SK-N-SH treated with all-trans-retinoic acid at 6 μM for 48 hours (cell line): ENCODE results near the gene DYRK3.

Experiments
- ATAC-seq: fragments of 200-7000 bp; cut with Tn5 transposase; 3 replicates; pipeline ENCODE4 v1.9.1; 2020; ENCODE audit warnings: mild to moderate bottlenecking, moderate library complexity
- ARNTL ChIP-seq: fragments of 450-650 bp; formaldehyde crosslinking; IDR thresholded peaks from 2 replicates; pipeline ENCODE4 v1.5.0; 2020; ENCODE audit warnings: low read depth, mild to moderate bottlenecking, moderate library complexity, borderline replicate concordance
- CREB5 ChIP-seq: fragments of 250-450 bp; sonication (Bioruptor Pico); IDR thresholded peaks from 2 replicates; pipeline ENCODE4 v1.5.1; 2020; ENCODE audit warnings: low read depth, mild to moderate bottlenecking, moderate library complexity
- CSDC2 ChIP-seq: fragments of 250-450 bp; sonication (Bioruptor Pico); IDR thresholded peaks from 2 replicates; pipeline ENCODE4 v1.5.0; 2020; ENCODE audit warnings: mild to moderate bottlenecking, moderate library complexity
- ESRRG ChIP-seq: fragments of 250-450 bp; sonication (Bioruptor Pico); IDR thresholded peaks from 2 replicates; pipeline ENCODE4 v1.6.1; 2021; ENCODE audit warnings: mild to moderate bottlenecking
- GLIS3 ChIP-seq: fragments of 250-450 bp; sonication (Bioruptor Pico); IDR thresholded peaks from 2 replicates; pipeline ENCODE4 v1.5.0; 2020; ENCODE audit warnings: mild to moderate bottlenecking, moderate library complexity
- ISL1 ChIP-seq: fragments of 250-450 bp; sonication (Bioruptor Pico); IDR thresholded peaks from 2 replicates; pipeline ENCODE4 v2.1.2; 2022; ENCODE audit warnings: mild to moderate bottlenecking, moderate library complexity
- OSR1 ChIP-seq: fragments of 250-450 bp; sonication (Bioruptor Pico); IDR thresholded peaks from 2 replicates; pipeline ENCODE4 v1.8.0; 2022; ENCODE audit warnings: moderate library complexity, mild to moderate bottlenecking, inconsistent platforms
- PATZ1 ChIP-seq: fragments of 250-450 bp; sonication (Bioruptor Pico); IDR thresholded peaks from 2 replicates; pipeline ENCODE4 v1.8.0; 2020; ENCODE audit warnings: mild to moderate bottlenecking, moderate library complexity, borderline replicate concordance
- POU6F1 ChIP-seq: fragments of 250-450 bp; sonication (Bioruptor Pico); IDR thresholded peaks from 2 replicates; pipeline ENCODE4 v1.8.0; 2021; ENCODE audit warnings: low read depth, mild to moderate bottlenecking, moderate library complexity, borderline replicate concordance
- PPARA ChIP-seq: fragments of 250-450 bp; sonication (Bioruptor Pico); IDR thresholded peaks from 2 replicates; pipeline ENCODE4 v1.5.0; 2020; ENCODE audit warnings: mild to moderate bottlenecking, borderline replicate concordance
- SNAI2 ChIP-seq: fragments of 250-450 bp; sonication (Bioruptor Pico); IDR thresholded peaks from 2 replicates; pipeline ENCODE4 v1.5.0; 2020; ENCODE audit warnings: mild to moderate bottlenecking, moderate library complexity
- TOX ChIP-seq: fragments of 250-450 bp; sonication (Bioruptor Pico); IDR thresholded peaks from 2 replicates; pipeline ENCODE4 v1.8.0; 2021; ENCODE audit warnings: mild to moderate bottlenecking, moderate library complexity, borderline replicate concordance
- TSHZ2 ChIP-seq: fragments of 250-450 bp; sonication (Bioruptor Pico); IDR thresholded peaks from 2 replicates; pipeline ENCODE4 v1.5.0; 2020; ENCODE audit warnings: mild to moderate bottlenecking, moderate library complexity
- ZC3H10 ChIP-seq: fragments of 250-450 bp; sonication (Bioruptor Pico); IDR thresholded peaks from 2 replicates; pipeline ENCODE4 v1.5.1; 2021; ENCODE audit warnings: mild to moderate bottlenecking, moderate library complexity
- ZFP3 ChIP-seq: fragments of 250-450 bp; sonication (Bioruptor Pico); IDR thresholded peaks from 2 replicates; pipeline ENCODE4 v1.5.0; 2020; ENCODE audit warnings: mild to moderate bottlenecking, moderate library complexity
- ZFP30 ChIP-seq: fragments of 450-650 bp; formaldehyde crosslinking; IDR thresholded peaks from 2 replicates; pipeline ENCODE4 v1.5.0; 2022; ENCODE audit warnings: mild to moderate bottlenecking, moderate library complexity
- ZNF565 ChIP-seq: fragments of 450-650 bp; formaldehyde crosslinking; conservative IDR thresholded peaks from 2 replicates; pipeline ENCODE4 v1.5.0; 2020; ENCODE audit warnings: low read depth, mild to moderate bottlenecking, moderate library complexity
- ZNF70 ChIP-seq: fragments of 450-650 bp; formaldehyde crosslinking; IDR thresholded peaks from 2 replicates; pipeline ENCODE4 v1.5.0; 2020; ENCODE audit warnings: mild to moderate bottlenecking, moderate library complexity
- ZNF8 ChIP-seq: fragments of 450-650 bp; formaldehyde crosslinking; IDR thresholded peaks from 2 replicates; pipeline ENCODE4 v1.5.0; 2020; ENCODE audit warnings: mild to moderate bottlenecking, moderate library complexity

DYRK3 gene

GRCh38 chr1:206651014-206651413 lies 15.7 kb downstream of the DYRK3 start:
- ATAC-seq, result no peak
- TF ChIP-seq TOX (CRISPR knock-in tag) (no peak), PPARA (CRISPR knock-in tag) (no peak), GLIS3 (CRISPR knock-in tag) (no peak), ARNTL (CRISPR knock-in tag) (no peak), ZFP3 (no peak), ZC3H10 (CRISPR knock-in tag) (no peak), ZFP30 (CRISPR knock-in tag) (no peak), CSDC2 (CRISPR knock-in tag) (no peak), ESRRG (CRISPR knock-in tag) (no peak), SNAI2 (CRISPR knock-in tag) (no peak), ZNF70 (CRISPR knock-in tag) (no peak), POU6F1 (CRISPR knock-in tag) (no peak)
- TF ChIP-seq, all 23 proteins: peak for 0

- peak; percentile 48 for ATAC-seq
- TF ChIP-seq SNAI2 (CRISPR knock-in tag), result no peak
- TF ChIP-seq GLIS3 (CRISPR knock-in tag), result no peak
- no peak for TF ChIP-seq PATZ1
- no peak for TF ChIP-seq ZFP30 (CRISPR knock-in tag)
- TF ChIP-seq ISL1 (CRISPR knock-in tag), result no peak
- TF ChIP-seq PPARA (CRISPR knock-in tag), result no peak
- no peak for TF ChIP-seq TSHZ2 (CRISPR knock-in tag)
- TF ChIP-seq CREB5 (CRISPR knock-in tag), result no peak
- TF ChIP-seq ZNF8 (CRISPR knock-in tag), result no peak
- no peak for TF ChIP-seq ZNF70 (CRISPR knock-in tag)
- TF ChIP-seq OSR1, result no peak
- TF ChIP-seq ZFP3, result no peak
- TF ChIP-seq POU6F1 (CRISPR knock-in tag), result no peak
- TF ChIP-seq ZNF565 (CRISPR knock-in tag), result no peak
- no peak for TF ChIP-seq CSDC2 (CRISPR knock-in tag)
- TF ChIP-seq ESRRG (CRISPR knock-in tag), result no peak
- TF ChIP-seq ARNTL (CRISPR knock-in tag), result no peak
- TF ChIP-seq, all 23 proteins: peak for 0
Measured at GRCh38 chr1:206651958-206652890, 16.9 kb downstream of the DYRK3 start.
